Muscle of arm (tissue), 12 donors: Measurements from ENCODE around the gene GPR137B. TPM values are rescaled to one million over a fixed set of nuclear protein-coding genes. Genes with fewer than 3 reads are reported as not detected.
"Not testable (repeated sequence)": the region's sequence is repeated elsewhere in the genome, so short reads cannot be mapped to it uniquely, and the experiment has no call there.

Experiments
- DNase-seq: peaks from one replicate; pipeline ENCODE4 v3.0.0-alpha.2; 2013
- polyA plus RNA-seq, 12 donors: library from polyadenylated mRNA; unstranded; fragments of 120-200 nt; gene quantifications; one replicate each; pipeline ENCODE4 v1.2.1, GENCODE V29; 2013; ENCODE audit not compliant: insufficient read length in 12 of 12

Gene GPR137B
- polyA plus RNA-seq, 12 donors: 4.5 to 26.3 (median 6.9) TPM; not detected in 1

DNA sequence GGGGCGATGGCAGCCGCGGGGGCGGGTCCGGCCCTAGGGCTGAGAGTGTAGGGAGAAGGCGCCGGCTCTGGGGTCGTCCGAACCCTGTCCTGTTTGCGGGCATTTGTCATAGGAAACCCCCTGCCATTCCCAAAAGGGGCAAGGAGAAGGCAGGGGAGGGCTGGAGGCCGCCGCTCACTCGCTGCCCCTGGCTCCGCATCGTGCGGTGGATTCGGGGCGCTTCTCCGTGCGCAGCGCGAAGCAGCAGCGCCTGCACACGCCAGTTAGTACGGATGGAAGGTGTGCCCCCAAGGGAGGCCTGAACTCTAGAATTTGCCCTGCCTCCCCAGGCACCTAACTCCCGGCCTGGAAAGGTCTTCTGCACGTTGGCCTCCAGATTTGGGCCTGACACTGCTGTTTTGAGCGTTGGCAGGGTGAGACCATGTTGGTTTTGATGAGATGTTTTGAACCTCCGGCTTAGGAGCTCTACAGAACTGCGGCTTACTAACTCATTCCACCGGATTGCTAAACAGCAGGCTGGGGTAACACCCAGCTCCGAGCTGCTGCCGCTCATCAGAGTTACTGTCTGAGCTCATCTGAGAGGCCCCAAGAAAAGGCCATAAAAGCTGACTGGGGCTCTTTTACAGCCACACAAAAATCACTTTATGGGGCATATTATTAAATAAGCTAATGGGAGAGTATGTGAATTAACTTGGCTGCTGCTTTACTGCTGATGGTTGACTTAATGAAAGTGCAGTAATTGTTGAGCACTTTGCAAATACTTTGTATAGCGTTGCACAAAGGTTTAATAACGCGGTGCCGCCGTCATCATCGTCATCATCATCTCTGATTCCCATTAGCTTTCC is 987 bp downstream of the GPR137B start:
- no peak for DNase-seq

DNA sequence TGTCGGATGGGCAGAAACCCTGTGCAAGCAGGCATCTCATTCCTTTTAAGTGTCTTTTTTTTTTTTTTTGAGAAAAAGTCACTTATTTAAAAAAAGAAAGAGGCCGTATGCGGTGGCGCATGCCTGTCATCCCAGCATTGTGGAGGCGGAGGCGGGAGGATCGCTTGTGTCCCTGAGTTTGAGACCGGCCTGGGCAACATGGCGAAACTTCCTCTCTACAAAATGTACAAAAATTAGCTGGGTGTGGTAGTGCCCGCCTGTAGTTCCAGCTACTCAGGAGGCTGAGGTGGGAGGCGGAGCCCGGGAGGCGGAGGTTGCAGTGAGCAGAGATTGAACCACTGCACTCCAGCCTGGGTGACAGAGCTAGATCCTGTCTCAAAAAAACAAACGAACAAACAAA is 1.7 kb downstream of the GPR137B start:
- DNase-seq: no peak

DNA sequence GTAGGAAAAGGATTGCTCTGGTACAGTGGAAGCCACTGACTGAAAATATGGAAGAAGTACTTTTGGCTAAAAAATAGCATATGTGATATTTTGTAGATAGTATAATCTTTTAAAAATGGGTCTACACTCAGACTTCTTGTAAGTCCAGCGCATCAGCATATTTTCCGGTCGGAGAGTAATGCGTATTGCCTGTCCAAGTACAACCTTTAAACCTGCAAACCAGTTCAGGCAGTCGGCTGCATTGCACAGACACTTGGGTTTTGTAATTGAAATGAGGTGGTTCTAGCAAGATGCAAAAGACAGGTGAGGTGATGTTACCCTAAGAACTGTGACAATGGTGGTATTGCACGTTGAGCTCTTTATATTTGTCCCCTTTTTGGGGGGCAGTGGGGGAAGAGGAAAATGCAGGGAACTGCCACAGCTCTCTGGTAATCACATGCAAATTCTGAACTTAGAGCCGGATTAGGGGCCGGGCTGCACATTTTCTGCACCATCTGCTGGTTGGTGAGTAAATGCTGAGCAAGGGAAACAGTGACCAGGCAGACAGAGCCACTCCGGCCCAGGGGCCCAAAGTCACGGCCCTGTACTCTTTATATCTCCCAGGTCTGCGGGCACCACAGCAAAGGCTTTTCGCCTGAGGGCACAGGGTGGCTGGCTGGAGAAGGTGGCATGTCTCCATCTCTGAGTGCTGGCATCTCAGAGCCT is 2.3 kb downstream of the GPR137B start:
- DNase-seq: no peak

DNA sequence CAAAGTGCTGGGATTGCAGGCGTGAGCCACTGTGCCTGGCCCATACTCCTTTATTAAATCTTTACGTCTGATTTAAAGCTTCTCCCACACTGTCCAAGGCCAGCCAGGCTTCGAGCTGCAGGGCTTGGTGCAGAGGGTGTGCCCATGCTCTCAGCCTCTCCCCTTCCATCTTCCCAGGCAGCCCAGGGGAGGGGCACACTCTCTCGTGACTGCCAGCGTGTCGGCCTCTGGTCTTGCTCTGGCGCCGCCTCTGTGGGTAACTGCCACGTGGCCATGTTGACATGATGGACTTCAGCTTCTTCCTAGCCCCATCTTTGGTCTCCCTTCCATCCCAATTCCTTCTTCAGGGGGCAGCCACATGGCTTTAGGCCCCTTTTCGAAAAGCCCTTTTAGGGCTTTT is 4.7 kb downstream of the GPR137B start:
- DNase-seq: no peak

DNA sequence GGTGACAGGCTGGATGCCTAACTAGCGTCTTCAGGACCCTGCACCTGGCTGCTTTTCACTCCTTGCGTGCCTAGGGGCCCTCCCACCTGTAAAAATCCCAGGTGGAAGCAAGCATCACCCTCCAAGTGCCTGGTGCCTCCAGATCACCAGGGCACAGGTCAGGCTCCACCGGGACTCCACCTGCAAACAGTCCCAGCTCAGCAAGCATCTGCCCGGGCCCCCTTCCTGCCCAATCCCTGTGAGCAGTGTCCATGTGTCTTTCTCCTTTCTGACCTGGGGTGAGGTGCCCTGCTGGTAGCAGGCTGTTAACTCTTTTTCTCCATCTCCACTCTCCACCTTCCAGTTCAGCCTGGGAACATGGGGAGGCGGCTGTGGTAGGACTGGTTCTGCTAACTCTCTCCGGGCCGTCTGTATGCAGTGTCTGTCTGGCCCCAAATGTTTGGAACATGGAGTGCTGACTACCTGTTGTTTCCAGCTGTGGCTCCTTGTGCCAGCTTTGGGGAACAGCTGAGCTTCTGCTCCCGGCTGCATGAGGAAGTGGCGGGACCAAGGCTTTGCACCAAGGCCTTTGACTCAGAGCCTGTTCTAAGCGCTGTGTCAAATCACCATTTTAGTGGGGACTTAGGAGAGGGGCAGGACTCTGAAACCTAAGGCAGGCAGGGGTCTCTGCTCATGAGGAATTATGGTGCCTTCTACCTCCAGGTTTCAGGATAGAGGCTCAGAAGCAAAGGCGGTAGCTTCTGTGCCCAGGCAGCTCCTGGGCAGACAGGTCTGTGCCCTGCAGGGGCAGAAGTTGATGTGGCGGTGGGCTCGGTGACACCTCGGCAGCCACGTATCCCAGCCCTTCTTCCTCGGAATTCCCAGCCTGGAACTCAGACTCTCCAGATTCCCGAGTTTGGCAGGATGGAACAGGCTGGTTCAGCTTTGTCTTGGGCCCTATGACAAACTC is 5.5 kb downstream of the GPR137B start:
- no peak for DNase-seq

DNA sequence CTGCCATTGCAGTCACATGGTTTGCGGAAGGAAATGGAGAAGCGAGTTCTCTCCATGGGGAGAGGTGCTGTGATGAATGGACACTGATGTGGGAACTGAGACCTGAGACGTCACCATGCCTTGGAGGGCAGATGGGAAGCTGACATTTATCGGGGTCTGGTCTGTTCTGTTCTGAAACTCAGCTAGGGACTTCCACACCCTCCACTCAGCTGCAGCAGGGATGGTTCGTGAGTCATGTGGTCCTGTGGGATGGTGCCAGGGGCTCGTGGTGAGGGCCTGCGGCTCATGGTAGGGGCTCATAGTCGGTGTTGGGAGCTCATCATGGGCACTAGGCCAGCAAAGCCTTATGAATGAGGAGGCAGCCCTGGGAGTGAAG is 6.1 kb downstream of the GPR137B start:
- no peak for DNase-seq

DNA sequence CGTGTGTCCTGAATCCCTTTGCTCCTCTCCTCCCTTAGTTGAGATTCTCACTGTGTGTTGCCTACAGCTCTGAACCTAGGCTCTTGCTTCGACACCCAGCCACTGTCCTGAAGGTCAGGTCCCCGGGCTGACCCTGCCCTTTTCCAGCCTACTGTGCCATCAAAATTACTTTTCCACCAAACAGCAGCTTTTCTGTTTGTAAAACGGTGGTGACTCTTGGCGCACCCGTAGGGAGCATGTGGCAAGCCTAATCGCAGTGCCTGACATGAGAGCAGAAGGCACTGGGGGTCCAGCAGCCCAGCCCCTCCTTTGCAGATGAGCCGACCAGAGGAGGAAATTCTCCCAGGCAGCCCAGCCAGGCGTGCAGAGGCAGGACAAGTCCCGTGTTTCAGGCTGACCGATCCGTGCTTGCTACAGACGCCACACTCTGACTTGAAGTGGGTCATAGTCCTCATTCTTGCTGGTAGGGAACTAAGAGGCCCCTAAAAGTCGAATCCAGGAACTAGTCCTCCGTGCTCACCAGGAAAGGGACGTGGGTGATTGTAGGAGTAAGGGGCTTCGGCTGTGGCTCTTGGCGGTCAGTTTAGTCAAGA is 6.8 kb downstream of the GPR137B start:
- no peak for DNase-seq

DNA sequence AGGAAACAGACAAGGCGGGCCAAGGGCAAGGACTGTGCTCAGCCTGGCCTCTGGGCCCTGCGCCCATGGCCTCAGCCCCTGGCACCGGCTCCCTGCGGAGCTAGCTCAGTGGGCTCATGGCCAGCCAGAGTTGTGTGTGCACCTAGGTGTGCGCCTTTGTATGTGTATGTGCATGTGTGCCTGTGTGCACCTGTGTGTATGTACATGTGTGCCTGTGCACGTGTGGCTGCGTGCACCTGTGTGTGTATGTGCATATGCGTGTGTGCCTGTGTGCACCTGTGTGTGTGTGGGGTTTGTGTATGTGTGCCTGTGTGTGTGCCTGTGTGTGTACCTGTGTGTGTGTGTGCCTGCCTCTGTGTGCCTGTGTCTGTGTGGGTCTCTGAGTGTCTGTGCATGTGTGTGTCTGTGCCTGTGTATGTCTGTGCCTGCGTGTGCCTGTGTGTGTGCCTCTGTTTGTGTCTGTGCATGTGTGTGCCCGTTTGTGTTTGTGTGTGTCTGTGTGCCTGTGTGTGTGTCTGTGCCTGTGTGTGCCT is 7.4 kb downstream of the GPR137B start:
- no peak for DNase-seq

DNA sequence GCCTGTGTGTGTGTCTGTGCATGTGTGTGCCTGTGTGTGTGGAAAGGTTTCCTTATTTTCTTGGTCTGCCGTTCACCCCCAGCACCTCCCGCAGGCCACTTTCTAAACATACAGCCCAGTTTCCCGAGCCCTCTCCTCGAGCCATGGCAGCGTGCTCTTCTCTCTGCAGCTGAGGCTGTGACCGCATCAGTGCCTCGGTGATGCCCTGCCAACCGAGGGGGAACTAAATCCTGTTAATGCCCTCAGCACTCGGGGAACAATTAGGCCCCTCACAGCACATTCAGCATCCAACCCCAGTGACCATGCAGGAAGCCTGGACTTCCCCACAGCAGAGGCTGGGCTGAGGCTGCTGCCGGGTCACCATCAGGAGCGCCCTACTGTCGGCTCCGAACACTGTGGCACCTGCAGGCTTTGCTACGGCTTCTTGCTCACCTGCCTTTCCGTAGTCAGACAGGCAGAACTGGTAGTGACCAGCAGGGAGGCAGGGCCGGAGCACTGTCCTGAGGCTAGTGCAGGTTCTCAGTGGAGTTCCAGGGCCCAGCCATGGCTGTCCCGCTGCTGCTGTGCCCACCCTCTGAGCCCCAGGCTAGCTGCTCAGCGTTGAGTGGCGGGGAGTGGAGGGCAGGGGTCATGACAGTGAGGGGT is 8.1 kb downstream of the GPR137B start:
- no peak for DNase-seq

DNA sequence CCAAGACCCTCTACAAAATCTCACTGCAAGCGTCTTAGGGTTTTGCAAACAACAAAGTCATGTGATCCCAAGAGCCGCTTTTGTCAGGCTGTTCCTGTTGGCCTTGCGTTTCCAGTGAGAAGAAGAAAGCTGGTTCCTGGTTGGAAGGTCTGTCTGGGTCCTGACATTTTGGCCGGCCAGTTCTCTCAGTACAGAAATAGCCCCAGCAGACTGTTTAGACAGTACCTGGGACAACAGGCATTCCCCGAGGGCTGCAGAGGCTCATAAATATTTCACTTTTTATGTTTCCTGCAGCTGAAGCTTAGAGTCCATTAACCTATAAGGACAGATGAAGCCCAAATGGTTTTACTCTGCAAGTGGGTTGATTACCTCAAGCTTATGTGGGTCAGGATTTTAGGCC is 8.6 kb downstream of the GPR137B start:
- no peak for DNase-seq

DNA sequence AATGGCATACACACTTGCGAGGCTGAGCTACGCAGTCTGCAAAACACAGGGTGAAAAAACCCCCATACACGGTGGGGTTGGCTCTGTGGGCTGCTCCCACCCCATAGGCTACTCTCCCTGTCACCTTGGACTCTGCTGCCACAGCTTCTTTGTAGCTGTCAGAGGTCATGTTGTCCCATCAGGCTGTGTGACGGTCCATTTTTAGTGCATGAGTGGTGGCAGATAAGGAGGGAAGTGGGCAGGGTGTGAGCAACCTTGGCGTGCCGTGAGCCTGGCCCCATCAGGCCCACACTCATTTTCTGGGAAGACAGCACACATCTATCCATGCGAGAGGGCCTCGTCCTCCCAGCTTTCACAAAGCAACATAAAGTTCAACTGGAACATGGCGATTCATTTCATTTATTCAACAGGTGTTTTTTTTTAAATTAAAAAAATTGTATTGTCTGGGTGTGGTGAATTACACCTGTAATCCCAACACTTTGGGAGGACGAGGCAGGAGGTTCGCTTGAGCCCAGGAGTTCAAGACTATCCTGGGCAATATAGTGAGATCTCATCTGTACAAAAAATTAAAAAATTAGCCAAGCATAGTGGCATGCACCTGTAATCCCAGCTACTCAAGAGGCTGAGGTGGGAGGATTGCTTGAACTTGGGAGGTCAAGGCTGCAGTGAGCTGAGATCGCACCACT is 9.5 kb downstream of the GPR137B start:
- DNase-seq: no peak

DNA sequence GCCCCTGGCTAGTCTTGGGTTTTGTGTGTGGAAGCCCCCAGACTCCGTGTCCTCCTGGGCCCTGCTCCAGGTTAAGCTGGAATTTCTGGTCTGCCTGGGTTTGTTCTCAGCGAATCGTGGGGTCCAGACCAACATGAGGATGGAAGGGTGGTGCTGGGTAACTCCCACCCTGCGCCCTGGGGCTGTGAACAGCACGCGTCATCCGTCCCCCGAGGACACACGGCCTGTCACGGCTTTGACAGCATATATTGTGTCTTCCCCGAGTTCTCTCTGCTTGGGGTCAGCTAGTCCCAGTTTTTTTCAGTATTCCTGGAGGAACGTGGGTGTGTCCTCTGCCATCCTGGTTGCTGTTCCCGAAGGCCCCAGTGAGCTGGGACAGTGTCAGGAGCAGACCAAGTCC is 11.8 kb downstream of the GPR137B start:
- no peak for DNase-seq

DNA sequence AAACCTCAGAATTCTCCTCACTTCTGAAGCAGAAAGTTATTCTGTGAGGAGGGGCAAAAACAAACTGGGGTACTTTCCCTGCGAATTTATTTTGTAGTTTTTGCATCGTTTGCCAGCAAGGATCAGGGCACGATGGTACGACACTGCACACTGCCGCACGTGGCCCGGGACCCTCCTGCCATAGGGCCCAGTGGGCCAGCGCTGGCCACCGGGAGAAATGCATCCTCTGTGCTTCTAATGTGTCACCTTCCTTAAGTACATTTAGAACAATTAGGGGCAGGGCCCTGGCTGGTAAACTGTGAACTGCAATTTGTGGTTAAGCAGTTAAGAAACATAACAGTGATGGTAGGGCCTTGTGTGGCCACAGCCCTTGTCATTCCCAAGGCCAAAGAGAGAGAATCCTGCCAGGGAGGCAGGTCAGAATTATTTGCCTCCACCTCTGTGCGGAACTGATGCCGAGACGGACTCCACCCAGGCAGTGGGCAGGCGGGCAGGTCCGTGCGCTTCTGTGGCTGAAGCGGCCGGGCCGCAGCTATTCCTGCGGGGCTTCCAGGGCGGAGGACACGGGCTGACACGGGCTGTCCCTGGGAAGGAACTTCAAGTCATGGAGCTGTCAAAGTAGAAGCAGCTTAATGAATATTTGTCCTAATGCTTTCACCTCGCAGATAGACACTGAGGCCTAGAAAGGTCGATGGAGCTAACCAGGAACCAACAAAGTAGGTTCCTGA is 12.5 kb downstream of the GPR137B start:
- no peak for DNase-seq

DNA sequence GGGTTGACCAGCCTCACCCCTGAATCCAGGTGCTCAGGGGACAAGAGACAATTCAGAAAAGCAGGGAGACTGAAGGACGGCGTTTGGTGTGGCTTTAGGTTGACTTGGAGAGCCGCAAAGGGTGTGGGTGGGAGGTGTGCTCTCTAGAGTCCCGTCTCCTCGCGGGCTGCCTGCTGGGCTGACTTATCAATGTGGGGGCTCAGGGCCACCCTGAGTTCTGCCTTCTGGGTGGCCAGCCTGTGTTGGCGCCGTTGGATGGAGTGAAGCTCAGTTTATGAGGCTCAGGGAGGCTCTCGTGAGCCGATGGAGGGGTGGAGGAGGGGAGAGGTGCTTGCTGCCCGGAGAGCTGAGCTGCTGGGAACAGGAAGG is 13.0 kb downstream of the GPR137B start:
- DNase-seq: no peak

DNA sequence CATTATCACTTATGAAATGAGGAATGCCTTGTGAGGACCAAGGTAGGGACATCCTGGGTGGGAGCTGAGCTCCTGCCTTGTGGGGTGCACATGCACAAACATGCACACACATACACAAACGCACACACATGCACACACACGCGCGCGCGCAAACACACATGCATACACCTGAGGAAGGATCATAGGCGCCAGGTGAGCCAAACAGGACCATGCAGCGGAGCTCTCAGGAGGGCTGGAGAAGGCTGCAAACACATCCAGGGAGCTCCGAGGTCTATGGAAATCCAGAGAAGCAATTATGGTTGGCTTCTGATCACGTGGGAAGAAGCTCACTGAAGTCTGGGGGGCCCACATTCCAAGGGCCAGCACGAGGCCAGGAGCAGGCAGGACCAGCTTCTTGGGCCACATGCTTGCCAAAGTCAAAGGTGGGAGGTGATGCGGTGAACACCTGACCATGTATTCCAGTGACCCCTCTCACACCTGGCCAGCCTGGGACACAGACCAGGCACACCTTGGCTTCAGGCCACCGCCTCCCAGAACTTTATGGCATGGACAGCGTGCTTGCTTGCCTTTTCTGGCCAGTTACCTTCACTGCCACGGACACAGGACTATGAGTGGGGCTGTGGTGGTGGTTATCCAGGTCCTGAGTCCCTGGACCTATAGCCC is 13.6 kb downstream of the GPR137B start:
- DNase-seq: no peak

DNA sequence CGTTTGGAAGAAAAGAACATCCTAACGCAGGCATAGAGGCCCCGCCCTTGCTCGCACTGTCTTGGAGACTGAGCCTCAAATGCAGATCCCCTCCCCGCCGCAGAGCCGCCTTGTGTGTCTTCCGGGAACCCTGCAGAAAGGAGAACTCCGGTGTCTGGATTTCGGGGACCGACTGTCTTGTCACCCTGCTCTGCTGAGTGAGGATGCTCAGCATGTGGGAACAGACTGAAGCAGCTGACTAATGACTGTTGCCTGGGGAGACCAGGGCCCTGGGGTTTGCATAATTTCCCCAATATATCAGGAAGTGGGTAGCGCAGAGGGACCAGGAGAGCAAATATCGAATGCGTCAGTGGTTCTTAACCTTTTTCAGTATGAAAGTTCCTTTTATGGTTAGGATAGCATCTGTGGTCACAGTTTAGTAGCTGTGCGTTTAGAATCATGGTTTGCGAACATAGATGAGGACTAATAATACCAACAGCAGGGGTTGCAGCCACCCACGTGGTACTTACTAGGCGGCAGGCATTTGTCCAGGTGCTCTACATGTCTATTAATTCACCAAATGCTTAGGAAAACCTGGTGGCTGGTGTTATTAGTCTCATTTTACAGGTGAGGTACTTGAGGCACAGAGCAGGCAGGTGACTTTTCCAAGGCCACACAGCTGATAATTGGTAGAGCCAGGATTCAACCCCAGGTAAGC is 14.3 kb downstream of the GPR137B start:
- DNase-seq: no peak

DNA sequence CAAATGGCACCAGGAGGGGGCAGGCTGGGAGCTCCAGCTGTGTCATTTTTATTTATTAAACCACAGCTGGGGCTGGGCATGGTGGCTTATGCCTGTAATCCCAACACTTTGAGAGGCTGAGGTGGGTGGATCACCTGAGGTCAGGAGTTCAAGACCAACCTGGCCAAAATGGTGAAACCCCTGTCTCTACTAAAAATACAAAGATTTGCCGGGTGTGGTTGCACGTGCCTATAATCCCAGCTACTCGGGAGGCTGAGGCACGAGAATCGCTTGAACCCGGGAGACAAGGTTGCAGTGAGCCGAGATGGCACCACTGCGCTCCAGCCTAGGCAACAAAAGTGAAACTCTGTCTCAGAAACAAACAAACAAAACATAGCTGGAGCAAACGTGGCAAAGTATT is 15.7 kb downstream of the GPR137B start:
- DNase-seq: not testable (repeated sequence)

DNA sequence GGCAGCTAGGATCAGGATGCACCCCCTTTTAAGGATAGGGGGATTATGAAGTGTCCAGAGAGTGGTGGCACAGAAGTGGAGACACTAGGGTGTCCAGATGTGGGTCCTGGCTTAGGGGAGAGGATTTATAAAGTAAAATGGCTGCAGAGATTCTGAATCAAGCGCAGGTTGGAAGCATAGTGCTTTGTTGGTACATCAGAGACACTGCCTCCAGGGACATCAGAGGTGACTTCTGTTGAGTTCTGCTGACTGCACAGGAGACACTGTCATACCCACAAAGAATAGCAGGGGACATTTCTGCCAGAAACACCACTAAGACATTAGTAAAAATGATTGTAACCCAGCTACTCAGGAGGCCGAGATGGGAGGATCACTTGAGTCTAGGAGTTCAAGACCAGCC is 16.4 kb downstream of the GPR137B start:
- no peak for DNase-seq
